GM18951 (cell line): ENCODE results near the gene CALML6.

ENCODE experiments used
- POLR2A ChIP-seq: IDR thresholded peaks from 4 replicates; pipeline ENCODE4 v1.6.1; 2011; ENCODE audit warnings: mild to moderate bottlenecking; ENCODE audit not compliant: insufficient read length, insufficient read depth; ENCODE audit errors: extremely low read depth
- in situ Hi-C: fragments of 300-500 bp; cut with MboI; formaldehyde crosslinking; loops from one replicate; pipeline ENCODE4 v1.12.0; 2022; ENCODE audit warnings: low sequenced_read_pairs, mixed read lengths, inconsistent platforms; ENCODE audit not compliant: unreplicated experiment

The CALML6 gene

DNA sequence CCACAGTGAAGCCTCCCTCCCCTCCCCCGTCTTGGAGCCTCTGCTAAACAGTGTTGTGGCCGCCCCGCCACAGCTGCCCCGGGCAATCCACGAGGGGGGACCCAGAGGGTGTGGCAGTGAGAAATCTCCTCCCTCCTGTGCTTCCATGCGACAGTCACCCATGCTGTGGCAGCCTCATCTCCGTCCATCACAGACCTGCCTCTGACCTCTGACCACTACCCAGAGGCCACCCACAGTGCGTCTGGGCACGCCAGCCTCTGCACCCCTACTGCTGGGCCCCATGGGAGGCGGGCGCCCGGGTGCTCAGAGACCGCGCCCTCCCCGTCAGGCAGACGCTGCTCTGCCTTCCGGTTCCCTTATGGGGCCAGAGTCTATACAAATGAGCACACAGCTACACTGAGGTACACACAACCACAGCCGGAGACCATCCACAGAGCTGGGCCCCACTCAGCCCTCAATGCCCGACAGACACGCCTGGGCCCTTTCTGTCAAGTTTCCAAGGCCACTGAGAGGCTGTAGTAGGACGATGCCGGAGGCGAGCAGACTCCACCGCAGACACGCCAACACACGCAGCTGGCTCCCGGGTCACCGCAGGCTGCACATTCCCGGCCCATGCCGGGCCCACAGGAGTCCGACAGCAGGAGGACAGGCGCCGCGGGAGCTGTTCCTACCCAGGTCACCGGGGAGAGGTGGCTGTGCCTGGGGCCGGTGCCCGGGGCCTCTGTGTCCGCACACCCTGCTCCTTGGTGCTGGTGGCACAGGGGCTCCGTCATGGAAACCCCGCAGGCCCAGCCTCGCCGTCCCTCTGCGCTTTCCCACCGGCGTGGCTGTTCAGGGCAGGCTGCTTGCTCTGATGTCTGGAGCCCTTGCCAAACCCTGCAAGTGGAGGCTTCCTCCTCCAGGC, 27.9 kb downstream of the CALML6 start:
- TF ChIP-seq POLR2A = no peak
- in situ Hi-C loops = no loop called here

DNA sequence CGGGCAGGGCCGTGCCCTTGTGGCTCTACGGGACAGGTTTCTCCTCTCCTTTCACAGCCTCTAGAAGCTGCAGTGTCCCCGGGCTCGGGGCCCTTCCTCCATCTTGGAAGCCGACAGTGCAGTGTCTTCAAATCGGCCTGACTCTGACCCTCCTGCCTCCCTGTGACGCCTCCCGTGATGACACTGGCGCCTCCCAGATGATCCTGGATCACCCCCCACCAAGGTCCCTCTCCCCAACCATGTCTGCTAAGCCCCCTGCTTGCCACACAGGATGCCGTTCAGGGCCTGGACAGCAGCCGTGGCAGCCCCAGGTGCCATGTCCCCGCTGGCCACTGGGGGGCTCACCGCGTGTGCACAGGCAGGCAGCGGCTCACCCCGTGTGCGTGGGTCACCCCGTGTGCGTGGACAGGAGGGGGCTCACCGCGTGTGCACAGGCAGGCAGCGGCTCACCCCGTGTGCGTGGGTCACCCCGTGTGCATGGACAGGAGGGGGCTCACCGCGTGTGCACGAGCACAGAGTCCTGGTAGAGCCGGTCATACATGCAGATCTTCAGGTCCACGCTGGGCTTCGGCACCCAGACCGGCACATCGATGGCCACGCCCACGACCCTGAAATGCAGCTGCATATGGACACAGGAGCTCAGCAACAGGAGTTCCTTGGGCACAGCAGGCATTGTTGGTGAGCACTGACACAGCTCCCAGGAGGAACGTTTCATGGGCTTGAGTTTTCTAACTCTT, 28.9 kb downstream of the CALML6 start:
- in situ Hi-C loops = no loop called here
- TF ChIP-seq POLR2A = no peak

DNA sequence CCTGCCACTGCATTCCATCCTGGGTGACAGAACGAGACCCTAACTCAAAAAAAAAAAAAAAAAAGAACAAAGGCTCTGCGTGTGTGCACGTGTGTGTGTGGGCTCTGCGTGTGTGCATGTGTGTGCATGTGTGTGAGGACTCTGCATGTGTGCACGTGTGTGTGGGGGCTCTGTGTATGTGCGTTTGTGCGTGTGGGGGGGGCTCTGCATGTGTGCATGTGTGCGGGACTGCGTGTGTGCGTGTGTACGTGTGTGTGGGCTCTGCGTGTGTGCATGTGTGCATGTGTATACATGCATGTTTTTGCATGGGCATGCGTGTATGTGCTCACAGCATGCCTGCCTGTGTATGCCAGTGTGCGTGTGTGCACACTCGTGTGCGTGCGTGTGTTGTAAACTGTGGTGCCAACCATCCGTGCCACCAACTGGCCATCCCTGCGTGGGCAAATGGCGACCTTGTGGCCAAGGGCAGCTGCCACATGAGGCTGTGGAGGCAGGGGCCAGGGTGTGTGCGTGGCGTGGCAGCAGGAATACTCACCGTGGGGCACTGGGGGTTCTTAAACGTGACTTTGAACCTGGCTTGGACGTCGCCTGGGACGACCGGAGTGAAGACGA, 30.8 kb downstream of the CALML6 start:
- no peak for TF ChIP-seq POLR2A
- in situ Hi-C loops = no loop called here

DNA sequence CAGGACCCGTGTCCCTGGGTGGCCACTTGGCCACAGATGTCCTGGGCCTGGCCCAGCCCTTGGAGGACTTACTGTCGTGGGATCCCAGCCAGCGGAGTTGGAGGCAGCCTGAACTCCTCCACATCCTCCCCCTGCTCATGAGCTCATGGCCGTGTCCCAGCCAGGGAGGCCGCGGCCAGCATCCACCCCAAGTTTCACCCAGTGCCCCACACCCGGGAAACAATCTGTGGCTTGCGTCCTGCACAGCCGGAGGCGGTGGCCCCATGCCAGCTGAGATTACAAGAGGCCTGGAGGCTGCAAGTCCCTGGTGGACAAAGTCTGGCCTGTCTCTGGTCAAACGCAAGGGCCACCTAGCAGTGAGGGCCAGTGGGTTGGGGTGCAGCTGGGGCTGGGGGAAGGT, 31.5 kb downstream of the CALML6 start:
- no peak for TF ChIP-seq POLR2A
- in situ Hi-C loops = no loop called here

DNA sequence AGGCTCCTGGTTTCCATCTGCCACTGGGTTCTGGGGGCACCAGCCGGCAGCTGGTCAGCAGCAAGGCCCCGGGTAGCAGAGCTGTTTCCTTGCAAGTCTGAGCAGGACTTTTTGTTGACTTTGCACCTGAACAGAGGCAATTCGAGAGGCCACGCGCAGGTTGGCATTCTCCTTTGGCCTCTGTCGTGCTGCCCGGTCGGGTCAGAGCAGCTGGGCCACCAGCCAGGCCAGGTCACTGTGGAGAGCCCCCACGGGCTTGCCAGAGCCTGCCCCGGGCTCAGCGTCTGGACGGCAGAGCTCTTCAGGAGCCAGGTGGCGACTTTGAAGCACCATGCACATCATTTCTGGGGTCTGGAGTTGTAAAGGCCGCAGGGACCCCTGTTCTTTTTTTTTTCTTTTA, 32.4 kb downstream of the CALML6 start:
- no peak for TF ChIP-seq POLR2A
- in situ Hi-C loops = no loop called here

DNA sequence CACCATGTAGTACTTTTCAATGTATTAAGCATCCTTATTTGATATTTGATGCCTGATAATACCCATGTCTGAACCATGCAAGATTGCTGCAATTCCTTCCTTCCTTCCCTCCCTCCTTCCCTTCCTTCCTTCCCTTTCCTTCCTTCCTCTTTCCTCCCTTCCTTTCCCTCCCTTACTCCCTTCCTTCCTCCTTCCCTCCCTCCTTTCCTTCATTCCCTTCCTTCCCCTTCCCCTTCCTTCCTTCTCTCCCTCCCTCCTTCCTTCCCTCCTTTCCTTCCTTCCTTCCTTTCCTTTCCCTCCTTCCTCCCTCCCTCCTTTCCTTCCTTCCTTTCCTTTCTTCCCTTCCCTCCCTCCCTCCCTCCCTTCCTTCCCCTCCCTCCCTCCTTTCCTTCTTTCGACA, 33.7 kb downstream of the CALML6 start:
- in situ Hi-C loops = no loop called here

DNA sequence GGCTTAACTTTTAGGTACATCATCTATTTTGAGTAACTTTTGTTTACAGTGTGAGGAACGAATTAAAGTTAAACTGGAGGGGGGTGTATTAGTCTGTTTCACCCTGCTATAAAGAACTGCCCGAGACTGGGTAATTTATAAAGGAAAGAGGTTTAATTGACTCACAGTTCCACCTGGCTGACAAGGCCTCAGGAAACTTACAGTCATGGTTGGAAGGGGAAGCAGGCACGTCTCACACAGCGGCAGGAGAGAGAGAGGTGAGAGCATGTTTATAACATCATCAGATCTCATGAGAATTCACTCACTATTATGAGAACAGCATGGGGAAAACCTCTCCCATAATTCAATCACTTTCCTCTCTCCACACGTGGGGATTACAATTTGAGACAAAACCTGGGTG, 35.9 kb downstream of the CALML6 start:
- TF ChIP-seq POLR2A = no peak
- in situ Hi-C loops = no loop called here

More for the DNA sequence above, 33.7 kb downstream of the CALML6 start:
- TF ChIP-seq POLR2A = no peak

DNA sequence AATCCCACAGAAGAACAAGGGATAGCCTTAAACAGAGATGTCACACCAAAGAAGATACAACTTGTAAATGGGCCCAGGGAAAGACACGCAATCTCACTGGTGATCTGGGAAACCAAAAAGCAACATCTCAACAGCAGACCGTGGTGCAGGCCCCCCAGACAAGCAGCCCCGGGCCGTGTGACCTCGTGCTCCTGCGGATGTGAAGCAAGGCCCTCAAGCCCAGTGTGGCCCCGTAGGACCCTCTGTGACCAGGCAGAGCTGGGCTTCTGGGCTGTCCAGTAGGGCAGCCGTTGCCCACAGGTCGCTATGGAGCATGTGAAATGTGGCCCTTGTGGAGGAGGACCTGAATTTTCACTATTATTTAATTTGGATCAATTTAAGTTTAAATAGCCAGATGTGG, 39.0 kb downstream of the CALML6 start:
- no peak for TF ChIP-seq POLR2A

DNA sequence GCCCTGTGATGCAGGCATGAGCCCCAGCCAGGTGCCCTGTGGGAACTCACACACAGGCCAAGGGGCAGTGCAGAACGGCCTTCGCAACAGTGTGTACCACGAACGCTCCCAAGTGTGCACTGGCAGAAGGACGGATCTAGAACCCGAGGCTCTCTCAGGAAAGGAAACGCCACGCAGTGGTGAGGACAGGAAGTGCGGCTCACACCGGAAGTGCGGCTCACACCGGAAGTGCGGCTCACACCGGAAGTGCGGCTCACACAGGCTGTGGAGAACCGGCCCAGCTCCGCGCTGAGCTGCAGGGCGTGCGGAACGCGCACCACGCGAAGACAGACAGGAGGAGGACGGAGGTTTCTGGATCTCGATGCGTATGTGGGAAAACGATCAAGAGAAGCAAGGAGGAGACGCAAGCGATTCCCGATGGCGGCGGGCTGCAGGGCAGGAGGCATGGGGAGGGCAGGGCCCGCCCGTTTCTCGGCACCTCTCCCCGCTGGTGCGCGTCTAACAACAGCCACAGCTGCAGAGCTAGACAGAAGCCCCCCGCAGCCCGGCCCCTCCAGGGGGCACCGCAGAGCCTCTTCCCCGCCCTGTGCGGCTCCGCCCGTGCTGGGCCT, 39.9 kb downstream of the CALML6 start:
- in situ Hi-C loops = no loop called here
- no peak for TF ChIP-seq POLR2A

More for the DNA sequence above, 39.0 kb downstream of the CALML6 start:
- in situ Hi-C loops = no loop called here

DNA sequence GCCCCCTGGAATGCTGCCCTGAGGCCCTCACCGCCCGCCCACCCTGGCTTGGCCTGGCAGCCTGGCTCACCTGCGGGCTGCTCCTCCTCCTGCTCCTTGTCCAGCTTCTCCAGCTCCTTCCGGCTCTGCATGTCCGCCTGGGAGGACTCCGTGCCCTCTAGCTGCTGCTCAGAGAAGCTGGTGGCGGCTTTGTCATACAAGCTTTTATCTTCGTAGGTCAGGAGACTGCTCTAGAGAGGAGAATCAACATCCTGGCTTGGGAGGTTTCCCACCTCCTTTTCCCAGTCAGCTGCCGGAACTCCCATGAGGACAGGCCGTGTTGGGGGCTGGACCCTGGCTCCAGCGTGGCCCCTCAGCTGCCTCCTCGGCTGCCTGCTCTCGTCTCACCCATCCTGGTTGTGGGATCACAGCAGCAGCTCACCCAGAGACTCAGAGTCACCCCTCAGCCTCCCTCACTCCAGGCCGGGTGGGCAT, 40.6 kb downstream of the CALML6 start:
- in situ Hi-C loops = no loop called here
- TF ChIP-seq POLR2A = no peak

DNA sequence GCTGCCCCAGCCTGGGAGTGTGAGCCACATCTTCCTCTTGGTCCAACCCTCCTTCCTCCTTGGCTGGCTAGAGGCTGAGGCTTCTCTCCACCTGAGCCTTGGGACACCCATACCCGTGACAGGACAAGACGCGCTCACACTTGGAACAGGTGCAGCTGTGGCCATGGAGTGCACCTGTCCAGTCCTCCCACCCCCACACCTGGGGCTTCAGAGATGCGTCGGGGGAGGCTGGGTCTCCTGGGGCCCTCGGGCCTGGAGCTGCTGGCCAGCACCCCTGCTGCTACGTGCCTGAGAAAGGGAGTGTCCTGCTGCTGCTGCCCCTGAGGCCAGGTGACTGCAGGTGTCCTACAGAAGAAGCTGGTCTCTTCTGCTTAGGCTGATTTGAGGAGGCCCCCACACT, 41.0 kb downstream of the CALML6 start:
- in situ Hi-C loops = no loop called here

DNA sequence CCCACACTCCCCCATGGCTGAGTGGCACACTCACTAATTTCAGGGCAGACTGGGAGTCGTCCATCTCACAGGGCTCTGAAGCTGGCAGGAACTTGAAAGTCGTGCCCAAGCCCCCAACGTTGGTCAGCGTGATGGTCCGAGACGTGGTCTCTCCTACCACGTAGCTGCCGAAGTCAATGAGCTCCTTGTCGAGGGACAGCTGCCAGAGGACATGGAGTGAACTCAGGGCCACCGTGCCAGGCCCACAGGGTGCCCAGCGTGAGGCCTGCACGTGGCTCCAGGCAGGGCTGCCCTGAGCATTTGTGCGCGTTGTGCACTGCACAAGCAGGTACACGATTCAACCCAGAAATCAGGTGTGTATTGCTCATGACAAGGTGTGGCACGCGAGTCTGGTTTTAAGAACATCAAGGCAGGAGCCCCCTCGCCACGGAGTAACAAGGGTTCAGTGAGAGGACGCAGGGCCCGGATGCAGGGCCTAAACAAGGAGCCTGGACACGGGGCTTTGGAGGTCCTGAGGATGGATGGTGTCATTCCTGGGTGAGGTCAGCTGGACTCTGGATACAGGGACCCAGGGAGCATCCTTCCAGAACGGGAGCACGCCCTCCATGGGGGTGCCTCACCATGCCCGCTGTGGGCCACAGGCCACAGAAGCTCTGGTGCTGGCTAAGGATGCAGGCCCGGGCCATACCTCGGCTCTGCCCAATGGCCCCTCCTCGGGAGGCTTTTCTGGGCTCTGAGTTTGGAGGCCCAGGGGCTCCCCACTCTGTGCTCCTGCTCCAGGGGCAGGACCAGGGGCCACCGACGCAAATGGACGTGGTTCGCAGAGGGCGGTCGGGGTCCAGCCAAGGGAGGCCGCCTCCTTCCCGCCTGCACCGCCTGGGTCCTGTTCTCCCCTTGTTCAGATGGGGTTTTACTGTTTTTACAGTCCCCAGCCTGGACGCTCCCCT, 41.8 kb downstream of the CALML6 start:
- no peak for TF ChIP-seq POLR2A
- in situ Hi-C loops = no loop called here

More for the DNA sequence above, 41.0 kb downstream of the CALML6 start:
- TF ChIP-seq POLR2A = no peak
